ENCODE data around the gene RYR1.
"Not testable (repeated sequence)": the region's sequence is repeated elsewhere in the genome, so short reads cannot be mapped to it uniquely, and the experiment has no call there.

The RYR1 gene

GRCh38 chr19:38626401-38626800, 192.9 kb downstream of the RYR1 start:
- no peak for DNase-seq

DNA sequence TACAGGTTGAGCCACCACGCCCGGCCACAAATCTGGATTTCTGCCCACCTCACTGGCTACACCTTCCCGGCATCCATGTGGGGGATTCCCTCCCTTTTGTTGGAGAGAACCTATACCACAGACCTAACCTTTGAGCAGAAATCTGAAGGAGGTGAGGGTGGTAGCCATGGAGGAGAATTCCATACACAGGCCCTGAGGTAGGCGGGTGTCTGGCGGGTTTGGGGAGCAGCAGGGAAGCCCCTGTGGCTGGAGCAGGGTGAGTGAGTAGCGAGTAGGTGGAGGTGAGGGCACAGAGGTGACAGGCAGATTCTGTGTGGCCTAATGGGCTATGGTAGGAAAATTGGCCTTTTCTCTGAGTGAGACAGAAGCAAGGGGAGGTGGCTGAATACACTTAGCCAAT, 196.1 kb downstream of the RYR1 start:
- DNase-seq = no peak

DNA sequence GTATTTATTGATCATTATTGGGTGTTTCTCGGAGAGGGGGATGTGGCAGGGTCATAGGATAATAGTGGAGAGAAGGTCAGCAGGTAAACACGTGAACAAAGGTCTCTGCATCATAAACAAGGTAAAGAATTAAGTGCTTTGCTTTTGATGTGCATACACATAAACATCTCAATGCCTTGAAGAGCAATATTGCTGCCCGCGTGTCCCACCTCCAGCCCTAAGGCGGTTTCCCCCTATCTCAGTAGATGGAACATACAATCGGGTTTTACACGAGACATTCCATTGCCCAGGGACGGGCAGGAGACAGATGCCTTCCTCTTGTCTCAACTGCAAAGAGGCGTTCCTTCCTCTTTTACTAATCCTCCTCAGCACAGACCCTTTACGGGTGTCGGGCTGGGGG, 197.8 kb downstream of the RYR1 start:
- not testable (repeated sequence) for DNase-seq

GRCh38 chr19:38631811-38632475, 198.5 kb downstream of the RYR1 start:
- not testable (repeated sequence) for DNase-seq

DNA sequence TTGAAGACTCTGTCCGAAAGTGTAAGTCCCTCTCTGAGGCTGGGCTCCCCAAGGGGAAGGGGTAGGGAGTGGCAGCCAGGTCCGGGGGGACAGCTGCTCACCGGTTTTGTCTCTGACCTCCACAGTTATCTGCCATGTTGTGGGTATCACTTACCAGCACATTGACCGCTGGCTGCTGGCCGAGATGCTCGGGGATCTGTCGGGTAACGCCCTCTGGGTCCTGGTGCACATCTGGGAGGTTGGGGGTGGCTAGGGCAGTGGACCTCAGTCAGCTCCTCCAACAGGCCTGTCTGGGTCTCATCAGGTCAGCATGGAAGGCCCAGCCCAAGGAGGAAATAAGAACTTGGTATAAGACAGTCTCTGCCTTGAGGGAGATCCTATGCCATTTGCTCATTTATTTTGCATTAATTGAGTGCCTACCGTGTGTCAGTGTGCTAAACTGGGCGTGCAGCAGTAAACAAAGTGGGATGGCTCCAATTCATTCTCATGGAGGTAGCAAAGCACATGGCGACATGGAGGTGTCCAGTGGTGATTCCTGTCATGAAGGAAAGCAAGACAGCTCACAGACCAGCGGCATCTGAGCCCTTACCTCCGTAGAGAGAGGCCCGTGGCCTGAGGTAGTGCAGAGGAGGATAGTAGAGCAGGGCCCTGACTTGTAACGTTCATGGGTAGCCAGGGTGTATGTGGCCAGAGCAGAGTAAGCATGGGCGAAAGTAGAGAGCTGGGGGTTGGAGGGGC, 199.2 kb downstream of the RYR1 start:
- no peak for DNase-seq

GRCh38 chr19:38634757-38635482, 201.4 kb downstream of the RYR1 start:
- no peak for DNase-seq

GRCh38 chr19:38635483-38636399, 202.2 kb downstream of the RYR1 start:
- no peak for DNase-seq
